Progenitor cell of endocrine pancreas (in vitro differentiated cells): ENCODE data around the gene POLH. TPM values are rescaled to one million over a fixed set of nuclear protein-coding genes. Genes with fewer than 3 reads are reported as not detected.
"Not testable (repeated sequence)": the region's sequence is repeated elsewhere in the genome, so short reads cannot be mapped to it uniquely, and the experiment has no call there.

Experiments used
- DNase-seq: peaks from one replicate; pipeline ENCODE4 v3.0.0; 2021; ENCODE audit warnings: low spot score; ENCODE audit not compliant: unreplicated experiment
- H3K27ac Mint-ChIP-seq: 2 replicates; pipeline ENCODE4 v1.8.0; 2021; ENCODE audit warnings: mild to moderate bottlenecking, moderate library complexity, mixed read lengths
- H3K27me3 Mint-ChIP-seq: 2 replicates; pipeline ENCODE4 v1.8.0; 2021; ENCODE audit warnings: mixed read lengths
- H3K36me3 Mint-ChIP-seq: 2 replicates; pipeline ENCODE4 v1.8.0; 2022; ENCODE audit warnings: mixed read lengths; ENCODE audit not compliant: insufficient read depth
- H3K4me1 Mint-ChIP-seq: 2 replicates; pipeline ENCODE4 v1.8.0; 2021; ENCODE audit warnings: low read depth, mixed read lengths
- H3K4me3 Mint-ChIP-seq: 2 replicates; pipeline ENCODE4 v1.8.0; 2021; ENCODE audit warnings: low read depth, mild to moderate bottlenecking, moderate library complexity, mixed read lengths
- H3K9me3 Mint-ChIP-seq: 2 replicates; pipeline ENCODE4 v1.8.0; 2021; ENCODE audit warnings: low read depth, mixed read lengths
- total RNA-seq: library from RNA; stranded (reverse); gene quantifications from 2 replicates; pipeline ENCODE4 v1.2.1, GENCODE V29; 2021
- TF ChIP-seq, protein P1 (sequence below): fragments of 200-600 bp; sonication (generic); IDR thresholded peaks from one replicate; pipeline ENCODE4 v1.5.0; 2021; ENCODE audit warnings: antibody characterized with exemption, mild to moderate bottlenecking; ENCODE audit not compliant: unreplicated experiment

Gene POLH
- total RNA-seq, 1 donor from 2014 or later, result 14.5 TPM

DNA sequence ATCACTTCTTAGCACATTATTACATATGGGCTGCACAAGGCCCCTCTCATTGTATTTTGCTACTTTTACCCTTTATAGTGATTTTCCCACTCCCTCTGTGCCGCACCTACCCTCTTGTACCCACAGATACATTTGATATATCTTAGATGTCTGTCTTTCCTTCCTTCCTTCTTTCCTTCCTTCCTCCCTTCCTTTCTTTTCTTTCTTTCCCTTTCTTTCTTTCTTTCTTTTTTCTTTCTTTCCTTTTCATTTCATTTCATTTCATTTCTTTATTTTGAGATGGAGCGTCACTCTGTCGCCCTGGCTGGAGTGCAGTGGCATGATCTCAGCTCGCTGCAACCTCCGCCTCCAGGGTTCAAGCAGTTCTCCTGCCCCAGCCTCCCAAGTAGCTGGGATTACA, 12.2 kb downstream of the POLH start:
- no peak overlapping the region for H3K27ac Mint-ChIP-seq
- no peaks in the 10 kb centered on the region for H3K9me3 Mint-ChIP-seq
- H3K36me3 Mint-ChIP-seq, result peaks cover 15% of the 10 kb centered on the region
- no peak overlapping the region for H3K4me3 Mint-ChIP-seq
- TF ChIP-seq, protein P1, sequence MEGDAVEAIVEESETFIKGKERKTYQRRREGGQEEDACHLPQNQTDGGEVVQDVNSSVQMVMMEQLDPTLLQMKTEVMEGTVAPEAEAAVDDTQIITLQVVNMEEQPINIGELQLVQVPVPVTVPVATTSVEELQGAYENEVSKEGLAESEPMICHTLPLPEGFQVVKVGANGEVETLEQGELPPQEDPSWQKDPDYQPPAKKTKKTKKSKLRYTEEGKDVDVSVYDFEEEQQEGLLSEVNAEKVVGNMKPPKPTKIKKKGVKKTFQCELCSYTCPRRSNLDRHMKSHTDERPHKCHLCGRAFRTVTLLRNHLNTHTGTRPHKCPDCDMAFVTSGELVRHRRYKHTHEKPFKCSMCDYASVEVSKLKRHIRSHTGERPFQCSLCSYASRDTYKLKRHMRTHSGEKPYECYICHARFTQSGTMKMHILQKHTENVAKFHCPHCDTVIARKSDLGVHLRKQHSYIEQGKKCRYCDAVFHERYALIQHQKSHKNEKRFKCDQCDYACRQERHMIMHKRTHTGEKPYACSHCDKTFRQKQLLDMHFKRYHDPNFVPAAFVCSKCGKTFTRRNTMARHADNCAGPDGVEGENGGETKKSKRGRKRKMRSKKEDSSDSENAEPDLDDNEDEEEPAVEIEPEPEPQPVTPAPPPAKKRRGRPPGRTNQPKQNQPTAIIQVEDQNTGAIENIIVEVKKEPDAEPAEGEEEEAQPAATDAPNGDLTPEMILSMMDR, result no peak
- H3K27me3 Mint-ChIP-seq, result no peaks in the 10 kb centered on the region
- DNase-seq, result no peak
- no peaks in the 10 kb centered on the region for H3K4me1 Mint-ChIP-seq

DNA sequence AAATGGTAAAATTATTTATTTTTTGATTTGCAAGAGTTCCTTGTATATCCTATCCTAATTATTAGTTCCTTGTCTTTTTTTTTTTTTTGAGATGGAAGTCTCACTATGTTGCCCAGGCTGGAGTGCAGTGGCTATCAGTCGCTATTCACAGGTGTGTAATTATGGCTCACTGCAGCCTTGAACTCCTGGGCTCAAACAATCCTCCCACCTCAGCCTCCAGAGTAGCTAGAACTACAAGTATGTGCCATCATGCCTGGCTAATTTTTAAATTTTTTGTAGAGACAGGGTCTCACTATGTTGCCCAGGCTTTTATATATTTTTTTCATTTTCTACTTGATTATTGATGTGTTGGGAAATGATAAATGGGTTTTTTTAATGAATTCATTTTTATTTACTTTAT, 13.6 kb downstream of the POLH start:
- not testable (repeated sequence) for H3K27me3 Mint-ChIP-seq, H3K9me3 Mint-ChIP-seq, H3K27ac Mint-ChIP-seq, H3K4me3 Mint-ChIP-seq, DNase-seq, H3K4me1 Mint-ChIP-seq
- H3K36me3 Mint-ChIP-seq, result peaks cover 10% of the 10 kb centered on the region

DNA sequence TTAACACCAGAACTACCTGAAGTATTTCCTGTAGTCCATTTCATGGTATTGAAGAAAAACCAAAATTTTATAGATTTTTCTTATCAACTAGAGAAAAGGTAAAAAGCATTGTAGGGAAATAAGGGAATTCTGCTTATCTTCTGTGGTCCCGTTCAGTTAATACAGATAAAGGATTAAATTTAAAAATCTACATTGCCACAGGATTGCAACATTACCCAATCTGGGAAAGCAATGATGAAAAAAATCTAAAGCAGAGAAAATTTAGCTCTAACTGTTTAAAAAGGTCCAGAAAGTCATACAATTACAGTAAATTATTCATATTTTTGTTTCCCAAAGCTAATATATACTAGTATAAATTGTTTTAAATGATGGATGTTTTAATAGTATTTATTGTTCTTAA, 18.0 kb downstream of the POLH start:
- no peaks in the 10 kb centered on the region for H3K27me3 Mint-ChIP-seq
- peaks cover 7% of the 10 kb centered on the region for H3K36me3 Mint-ChIP-seq
- no peak overlapping the region for H3K4me3 Mint-ChIP-seq
- H3K4me1 Mint-ChIP-seq, result no peaks in the 10 kb centered on the region
- DNase-seq, result no peak
- no peak overlapping the region for H3K27ac Mint-ChIP-seq
- TF ChIP-seq, protein P1, result no peak
- no peaks in the 10 kb centered on the region for H3K9me3 Mint-ChIP-seq

DNA sequence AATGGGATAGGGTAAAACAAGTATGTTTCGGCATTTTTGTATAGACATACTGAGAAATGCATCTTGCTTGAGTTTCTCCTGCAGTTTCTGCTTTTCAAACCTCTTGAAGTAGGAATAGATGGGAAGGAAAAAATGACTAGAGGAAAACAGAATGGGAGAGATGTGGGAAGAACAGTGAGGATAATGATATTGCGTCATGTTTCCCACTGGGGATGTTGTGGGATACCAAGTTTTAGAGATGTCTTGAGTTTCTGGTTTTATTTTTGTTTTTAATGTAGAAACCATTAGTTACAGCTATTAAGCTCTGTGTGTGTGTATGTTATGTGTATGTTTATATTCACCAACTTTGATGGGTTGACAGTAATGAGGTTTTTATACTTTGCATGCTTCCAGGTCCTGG, 24.6 kb downstream of the POLH start:
- TF ChIP-seq, protein P1, result no peak
- Mint-ChIP-seq H3K27ac (no peak overlapping the region), H3K4me1 (no peaks in the 10 kb centered on the region), H3K36me3 (peaks cover 7% of the 10 kb centered on the region), H3K27me3 (no peaks in the 10 kb centered on the region), H3K4me3 (no peak overlapping the region), H3K9me3 (no peaks in the 10 kb centered on the region)
- no peak for DNase-seq

DNA sequence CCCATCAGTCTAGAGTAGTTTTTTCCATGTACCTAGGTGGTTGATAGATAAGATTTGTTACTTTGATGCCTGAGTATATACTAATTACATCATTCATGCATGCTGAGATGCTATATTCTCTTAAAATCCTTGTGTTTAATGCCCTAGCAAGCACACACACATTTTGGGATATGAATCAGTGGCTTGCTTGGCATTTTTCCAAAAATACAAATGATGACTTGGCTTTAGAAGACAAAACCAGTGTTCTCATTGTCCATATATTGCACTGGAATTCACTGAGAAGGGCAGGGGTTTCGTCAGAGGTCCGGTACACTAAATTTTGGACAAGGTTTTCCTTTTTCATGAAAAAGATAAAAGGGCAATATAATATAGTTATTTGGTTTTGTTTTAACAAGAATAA, 28.2 kb downstream of the POLH start:
- Mint-ChIP-seq H3K27me3 (no peaks in the 10 kb centered on the region), H3K4me3 (no peak overlapping the region), H3K27ac (no peak overlapping the region), H3K4me1 (no peaks in the 10 kb centered on the region), H3K36me3 (peaks cover 8% of the 10 kb centered on the region), H3K9me3 (no peaks in the 10 kb centered on the region)
- DNase-seq, result no peak
- TF ChIP-seq, protein P1, result no peak

DNA sequence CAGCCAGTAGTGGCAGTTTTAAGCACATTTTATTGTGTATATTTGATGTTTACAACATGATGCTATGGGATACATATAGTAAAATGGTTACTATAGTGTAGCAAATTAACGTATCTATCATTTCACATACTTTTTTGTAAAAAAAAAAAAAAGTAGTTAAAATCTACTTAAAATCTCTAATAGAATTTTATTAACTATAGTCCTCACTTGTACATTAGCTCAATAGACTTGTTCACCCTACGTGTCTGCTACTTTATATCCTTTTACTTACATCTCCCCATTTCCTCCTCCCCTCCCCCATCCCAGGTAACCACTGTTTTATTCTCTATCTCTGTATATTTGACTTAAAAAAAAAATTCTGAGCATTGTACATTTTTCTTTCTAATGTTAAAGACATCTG, 30.0 kb downstream of the POLH start:
- DNase-seq, result no peak
- TF ChIP-seq, protein P1, result no peak
- no peaks in the 10 kb centered on the region for H3K9me3 Mint-ChIP-seq
- no peak overlapping the region for H3K27ac Mint-ChIP-seq
- no peak overlapping the region for H3K4me3 Mint-ChIP-seq
- no peaks in the 10 kb centered on the region for H3K4me1 Mint-ChIP-seq
- H3K36me3 Mint-ChIP-seq, result peaks cover 10% of the 10 kb centered on the region
- no peaks in the 10 kb centered on the region for H3K27me3 Mint-ChIP-seq
